CD4-positive, alpha-beta T cell (primary cell): ENCODE data around the gene ZNF521. TPM values are rescaled to one million over a fixed set of nuclear protein-coding genes. Genes with fewer than 3 reads are reported as not detected.

Source experiments
- ATAC-seq: fragments of 200-7000 bp; cut with Tn5 transposase; one replicate; pipeline ENCODE4 v1.10.0; 2022; ENCODE audit warnings: mild to moderate bottlenecking; ENCODE audit not compliant: poor library complexity
- CTCF ChIA-PET: fragments of 350-600 bp; sonication (Branson Sonifier 250); formaldehyde crosslinking; loops from one replicate; lab custom pipeline; 2021; ENCODE audit warnings: antibody characterized with exemption, inconsistent platforms; lab: Charles Lee
- POLR2A ChIA-PET: fragments of 350-600 bp; sonication (Branson Sonifier 250); formaldehyde crosslinking; loops from one replicate; lab custom pipeline; 2021; ENCODE audit warnings: antibody characterized with exemption, inconsistent platforms; lab: Charles Lee
- DNase-seq, 14 experiments: peaks; one replicate each; pipeline ENCODE4 v3.0.0-alpha.2; 2013 to 2020; ENCODE audit warnings: mixed read lengths in 2 of 14
- H3K27ac ChIP-seq, 2 donors: one replicate each; pipeline versions ENCODE4 v1.5.1 to v1.7.0; 2013; ENCODE audit warnings: low read length in 2 of 2, low read depth in 1 of 2, mild to moderate bottlenecking in 1 of 2
- H3K27me3 ChIP-seq, 2 experiments: 1 replicate in 1 of 2; 2 replicates in 1 of 2; pipeline versions ENCODE4 v1.6.1 to v1.7.0; 2013; ENCODE audit warnings: low read length in 2 of 2, control low read depth in 1 of 2, mild to moderate bottlenecking in 1 of 2, moderate library complexity in 1 of 2; ENCODE audit not compliant: insufficient read depth in 2 of 2, control insufficient read depth in 1 of 2
- H3K36me3 ChIP-seq: one replicate; pipeline ENCODE4 v1.6.1; 2013; ENCODE audit warnings: low read length, control low read depth; ENCODE audit not compliant: insufficient read depth
- H3K4me1 ChIP-seq: one replicate; pipeline ENCODE4 v1.6.1; 2013; ENCODE audit warnings: low read length, control low read depth; ENCODE audit not compliant: insufficient read depth
- H3K4me3 ChIP-seq: one replicate; pipeline ENCODE4 v1.5.1; 2013; ENCODE audit warnings: mild to moderate bottlenecking, low read length, moderate library complexity
- H3K9me3 ChIP-seq, 2 experiments: 1 replicate in 1 of 2; 2 replicates in 1 of 2; pipeline versions ENCODE4 v1.6.1 to v1.7.0; 2013; ENCODE audit warnings: low read length in 2 of 2, mild to moderate bottlenecking in 2 of 2, control low read depth in 1 of 2, moderate library complexity in 1 of 2; ENCODE audit not compliant: control insufficient read depth in 1 of 2, insufficient read depth in 1 of 2
- H3K27ac Mint-ChIP-seq: one replicate; pipeline ENCODE4 v1.8.0; 2020; ENCODE audit warnings: mixed read lengths
- H3K27me3 Mint-ChIP-seq: one replicate; pipeline ENCODE4 v1.8.0; 2021; ENCODE audit warnings: mixed read lengths
- H3K36me3 Mint-ChIP-seq: one replicate; pipeline ENCODE4 v1.8.0; 2021; ENCODE audit warnings: low read depth, mixed read lengths
- H3K4me1 Mint-ChIP-seq: one replicate; pipeline ENCODE4 v1.8.0; 2021; ENCODE audit warnings: low read depth, mixed read lengths
- H3K4me3 Mint-ChIP-seq: one replicate; pipeline ENCODE4 v1.8.0; 2020; ENCODE audit warnings: mild to moderate bottlenecking, mixed read lengths
- H3K9me3 Mint-ChIP-seq: one replicate; pipeline ENCODE4 v1.8.0; 2020; ENCODE audit warnings: mixed read lengths
- CTCF ChIP-seq: fragments of 200-600 bp; IDR thresholded peaks from one replicate; pipeline ENCODE4 v1.8.0; 2022; ENCODE audit warnings: antibody characterized with exemption, mild to moderate bottlenecking
- intact Hi-C, 2 experiments: fragments of 100-400 bp; cut with DNase I in 1 of 2; cut with micrococcal nuclease in 1 of 2; formaldehyde crosslinking; loops; one replicate each; pipeline versions ENCODE4 v1.15.1 to v1.9.0; 2023 to 2025; cut with DNase I, micrococcal nuclease
- total RNA-seq, 174 experiments: library from RNA in 2 of 174; stranded (reverse) in 2 of 174; gene quantifications; one replicate each; pipeline ENCODE4 v1.2.3 and lab custom pipeline; 2021 to 2026

Gene ZNF521
- total RNA-seq, 2 experiments from 2014 or later = not detected

DNA sequence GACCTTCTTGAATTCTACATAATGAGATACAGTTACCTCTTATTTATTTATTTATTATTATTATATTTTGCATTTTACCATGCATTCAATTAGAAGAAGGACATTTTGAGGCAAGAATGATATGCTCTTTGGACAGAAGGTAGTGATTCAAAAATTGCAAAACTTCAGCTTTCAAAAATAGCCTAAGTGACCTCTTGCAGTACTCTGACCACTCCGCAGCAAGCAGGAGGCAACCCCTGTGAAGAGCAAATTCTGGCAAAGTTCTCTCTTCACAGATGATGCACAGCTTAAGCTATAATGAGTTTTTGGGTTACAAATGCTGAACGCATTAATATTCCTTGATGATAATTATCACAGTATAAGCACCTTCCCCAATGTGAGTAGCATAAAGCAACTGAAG is 170.0 kb downstream of the ZNF521 start:
- no peaks in the 10 kb centered on the region for H3K9me3 ChIP-seq
- H3K9me3 Mint-ChIP-seq = no peaks in the 10 kb centered on the region
- intact Hi-C loops = no loop called here
- no peak overlapping the region for H3K27ac ChIP-seq
- no peaks in the 10 kb centered on the region for H3K36me3 Mint-ChIP-seq
- no peaks in the 10 kb centered on the region for H3K4me1 Mint-ChIP-seq
- H3K27me3 Mint-ChIP-seq = peaks cover 16% of the 10 kb centered on the region
- ChIA-PET POLR2A (no interaction called here), CTCF (no interaction called here)
- no peaks in the 10 kb centered on the region for H3K27me3 ChIP-seq
- ATAC-seq = no peak
- DNase-seq = no peak
- H3K4me3 Mint-ChIP-seq = no peak overlapping the region
- no peaks in the 10 kb centered on the region for H3K36me3 ChIP-seq
- no peak overlapping the region for H3K4me3 ChIP-seq
- H3K27ac Mint-ChIP-seq = no peak overlapping the region
- H3K4me1 ChIP-seq = no peaks in the 10 kb centered on the region
- no peak for TF ChIP-seq CTCF

- TF ChIP-seq CTCF = no peak
- H3K4me1 Mint-ChIP-seq = no peaks in the 10 kb centered on the region
- H3K9me3 Mint-ChIP-seq = no peaks in the 10 kb centered on the region
- H3K36me3 ChIP-seq = no peaks in the 10 kb centered on the region
- POLR2A ChIA-PET = no interaction called here
- H3K4me1 ChIP-seq = no peaks in the 10 kb centered on the region
- CTCF ChIA-PET = no interaction called here
- no peak for DNase-seq
- no peak for ATAC-seq
- H3K27ac Mint-ChIP-seq = no peak overlapping the region
- no peaks in the 10 kb centered on the region for H3K36me3 Mint-ChIP-seq
- H3K4me3 ChIP-seq = no peak overlapping the region
- no peak overlapping the region for H3K4me3 Mint-ChIP-seq
- H3K27me3 ChIP-seq = no peaks in the 10 kb centered on the region
- no peaks in the 10 kb centered on the region for H3K9me3 ChIP-seq
- H3K27me3 Mint-ChIP-seq = peaks cover 16% of the 10 kb centered on the region
- intact Hi-C loops = no loop called here
- no peak overlapping the region for H3K27ac ChIP-seq
Measured at GRCh38 chr18:25181581-25181980, 170.4 kb downstream of the ZNF521 start.

DNA sequence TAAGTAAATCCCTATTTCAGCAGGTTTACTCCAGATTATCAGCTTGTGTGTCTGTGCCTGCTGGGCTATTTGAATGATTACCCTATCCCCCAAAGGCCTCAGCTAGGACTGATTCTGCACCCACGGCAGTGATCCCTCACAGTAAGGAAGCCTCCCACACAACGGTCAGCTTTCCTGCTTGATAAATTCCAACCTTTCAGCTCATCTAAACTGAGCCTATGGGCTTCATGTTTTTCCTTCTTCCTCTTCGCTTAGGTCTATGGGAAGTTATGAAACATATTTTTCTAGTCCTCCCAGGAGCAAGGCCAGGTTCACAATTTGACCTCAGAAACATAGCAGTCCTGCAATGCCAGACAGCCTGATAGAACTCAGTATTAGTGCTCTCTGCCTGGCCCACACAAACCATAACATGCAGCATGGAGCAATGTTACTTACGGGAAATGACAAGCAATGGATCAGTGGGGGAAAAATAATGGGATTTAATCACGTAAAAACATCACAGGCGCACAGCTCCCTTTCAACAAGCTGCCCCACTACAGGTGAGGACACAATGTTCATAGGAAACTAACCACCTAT is 170.9 kb downstream of the ZNF521 start:
- H3K9me3 Mint-ChIP-seq = no peaks in the 10 kb centered on the region
- DNase-seq (no peak), ATAC-seq (no peak)
- Histone ChIP-seq H3K36me3 (no peaks in the 10 kb centered on the region), H3K4me1 (no peaks in the 10 kb centered on the region), H3K4me3 (no peak overlapping the region), H3K27me3 (no peaks in the 10 kb centered on the region), H3K27ac (no peak overlapping the region), H3K9me3 (no peaks in the 10 kb centered on the region)
- intact Hi-C loops = no loop called here
- no peaks in the 10 kb centered on the region for H3K36me3 Mint-ChIP-seq
- ChIA-PET POLR2A (no interaction called here), CTCF (no interaction called here)
- no peak overlapping the region for H3K4me3 Mint-ChIP-seq
- H3K4me1 Mint-ChIP-seq = no peaks in the 10 kb centered on the region
- H3K27ac Mint-ChIP-seq = no peak overlapping the region
- peaks cover 16% of the 10 kb centered on the region for H3K27me3 Mint-ChIP-seq
- no peak for TF ChIP-seq CTCF
